ENCODE measurements around the gene MRPL45. TPM values are rescaled to one million over a fixed set of nuclear protein-coding genes. Genes with fewer than 3 reads are reported as not detected.

The MRPL45 gene
- total and polyA plus RNA-seq, 2 of the 13 experiments (the other 11 are each of a cell fraction or from before 2014, with no cell fraction given) = 89.5 to 157 TPM

GRCh38 chr17:38322897-38323296, 25.9 kb downstream of the MRPL45 start:
- ChIA-PET CTCF (ENCODE audit: low intra/inter-chr PET ratio, low total read pairs) (no interaction called here), POLR2A (interaction anchor here (1.1 to 1.9 kb wide), 2 partner anchors 8 to 29 kb away, joined by 5 to 7 read pairs; partner anchors contain the start of gene SOCS7)
- Histone ChIP-seq H3K4me3 (replicated peaks in 1 of 3; ENCODE audit: insufficient read depth in 1 of 3, low read depth in 2 of 3, low read length in 3 of 3) (no peak overlapping the region), H3K79me2 (ENCODE audit: insufficient read depth, low read length) (no peaks in the 10 kb centered on the region), H2AFZ (ENCODE audit: low read length) (no peak overlapping the region), H3K4me2 (ENCODE audit: low read depth, low read length) (no peak overlapping the region), H3K9me3 (ENCODE audit: low read length) (no peaks in the 10 kb centered on the region), H3K36me3 (replicated peaks in 1 of 2; ENCODE audit: control insufficient read depth in 1 of 2, insufficient read depth in 2 of 2, low read length in 2 of 2) (peaks cover 23 to 42% of the 10 kb centered on the region in 2 experiments), H3K9ac (ENCODE audit: insufficient read depth, low read depth, low read length) (no peak overlapping the region), H3K4me1 (ENCODE audit: insufficient read depth, low read length) (peaks cover 17% of the 10 kb centered on the region), H4K20me1 (ENCODE audit: insufficient read depth, low read length) (no peaks in the 10 kb centered on the region), H3K27ac (ENCODE audit: extremely low read length, insufficient read depth, low read length) (no peak overlapping the region), H3K27me3 (ENCODE audit: control insufficient read depth in 1 of 2, insufficient read depth in 2 of 2, low read length in 2 of 2) (no peaks in the 10 kb centered on the region)
- FAIRE-seq (no peak), ATAC-seq (no peak), DNase-seq (ENCODE audit: low spot score) (no peak)
- in situ Hi-C loops (cut with HindIII; ENCODE audit: extremely low pct_ligation_motif_present, low pct_unique_long_range_greater_than_20kb) = no loop called here
- TF ChIP-seq ZNF670 (CRISPR knock-in tag; IDR thresholded peaks at IDR 0.05; ENCODE audit: borderline replicate concordance) = no peak
- no peak for TF ChIP-seq HNF1B (CRISPR knock-in tag; IDR thresholded peaks at IDR 0.05)
- no peak for TF ChIP-seq KDM5A (IDR thresholded peaks at IDR 0.05; ENCODE audit: borderline replicate concordance, low read length)
- TF ChIP-seq ZBTB8A (CRISPR knock-in tag; IDR thresholded peaks at IDR 0.05; ENCODE audit: borderline replicate concordance, low read depth) = no peak
- TF ChIP-seq RBM39 (IDR thresholded peaks at IDR 0.05; ENCODE audit: low read depth, low read length, poor library complexity, severe bottlenecking) = no peak
- TF ChIP-seq GTF3A (CRISPR knock-in tag; conservative IDR thresholded peaks at IDR 0.05) = no peak
- intact Hi-C loops (cut with micrococcal nuclease; ENCODE audit: unreplicated experiment) = no loop called here
- BruUV-seq (replicated peaks) = no TSS peak
- 98% methylated on average over 1 of the region's 1 CpG for WGBS (ENCODE audit: low lambda C conversion rate)
